ENCODE data around the gene OR10R2. TPM values are rescaled to one million over a fixed set of nuclear protein-coding genes. Genes with fewer than 3 reads are reported as not detected.

The OR10R2 gene
- total RNA-seq, 1 donor from 2014 or later: not detected

- Mint-ChIP-seq H3K4me1 (no peaks in the 10 kb centered on the region), H3K36me3 (ENCODE audit: low read depth) (no peaks in the 10 kb centered on the region), H3K27ac (no peak overlapping the region), H3K27me3 (peaks cover 32% of the 10 kb centered on the region), H3K4me3 (no peak overlapping the region), H3K9me3 (no peaks in the 10 kb centered on the region)
- intact Hi-C loops (cut with micrococcal nuclease): loop anchor here (1.0 to 5.0 kb wide), 3 partner anchors 492 to 706 kb away; no protein-coding TSS in a partner anchor
- DNase-seq: peak; percentile 83
These were observed 34.5 kb downstream of the OR10R2 start for GRCh38 chr1:158506369-158506987.

DNA sequence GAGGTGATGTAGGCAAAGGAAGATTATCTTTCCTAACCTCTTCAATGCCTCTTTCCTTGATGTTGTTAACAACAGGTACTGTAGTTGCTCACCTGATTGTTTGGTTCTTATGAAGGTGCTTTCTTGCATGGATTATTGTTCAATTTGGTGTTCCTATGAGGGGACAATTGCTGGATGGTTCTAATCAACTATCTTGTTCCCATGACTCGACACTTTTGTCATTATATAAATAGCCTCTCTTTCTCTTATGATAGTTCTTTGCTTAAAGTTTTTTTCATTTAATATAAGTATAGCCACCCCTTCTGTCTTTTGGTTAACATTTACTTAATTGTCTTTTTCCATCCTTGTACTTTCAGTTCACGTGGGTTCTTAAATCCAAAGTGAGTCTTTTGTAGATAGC lies 35.5 kb downstream of the OR10R2 start:
- no peaks in the 10 kb centered on the region for H3K9me3 Mint-ChIP-seq
- H3K36me3 Mint-ChIP-seq (ENCODE audit: low read depth): no peaks in the 10 kb centered on the region
- DNase-seq: no peak
- no peak overlapping the region for H3K4me3 Mint-ChIP-seq
- H3K4me1 Mint-ChIP-seq: no peaks in the 10 kb centered on the region
- H3K27me3 Mint-ChIP-seq: peaks cover 29% of the 10 kb centered on the region
- intact Hi-C loops (cut with micrococcal nuclease): loop anchor here (5.0 kb wide), 1 partner anchor 705 kb away; no protein-coding TSS in a partner anchor
- H3K27ac Mint-ChIP-seq: no peak overlapping the region

GRCh38 chr1:158509471-158510156 lies 37.6 kb downstream of the OR10R2 start:
- no peaks in the 10 kb centered on the region for H3K4me1 Mint-ChIP-seq
- H3K9me3 Mint-ChIP-seq: no peaks in the 10 kb centered on the region
- H3K36me3 Mint-ChIP-seq (ENCODE audit: low read depth): no peaks in the 10 kb centered on the region
- H3K4me3 Mint-ChIP-seq: no peak overlapping the region
- intact Hi-C loops (cut with micrococcal nuclease): loop anchor here (5.0 kb wide), 1 partner anchor 703 kb away; no protein-coding TSS in a partner anchor
- DNase-seq: no peak
- H3K27ac Mint-ChIP-seq: no peak overlapping the region
- H3K27me3 Mint-ChIP-seq: peaks cover 23% of the 10 kb centered on the region

- no peaks in the 10 kb centered on the region for H3K9me3 Mint-ChIP-seq
- intact Hi-C loops (cut with micrococcal nuclease): no loop called here
- H3K27me3 Mint-ChIP-seq: peaks cover 2% of the 10 kb centered on the region
- H3K36me3 Mint-ChIP-seq (ENCODE audit: low read depth): no peaks in the 10 kb centered on the region
- no peak overlapping the region for H3K27ac Mint-ChIP-seq
- DNase-seq: no peak
- no peaks in the 10 kb centered on the region for H3K4me1 Mint-ChIP-seq
- no peak overlapping the region for H3K4me3 Mint-ChIP-seq
These were observed 44.9 kb downstream of the OR10R2 start for GRCh38 chr1:158516966-158517365.

- Mint-ChIP-seq H3K36me3 (ENCODE audit: low read depth) (no peaks in the 10 kb centered on the region), H3K27me3 (peaks cover 2% of the 10 kb centered on the region), H3K9me3 (peaks cover 10% of the 10 kb centered on the region), H3K4me3 (no peak overlapping the region), H3K27ac (no peak overlapping the region), H3K4me1 (no peaks in the 10 kb centered on the region)
- intact Hi-C loops (cut with micrococcal nuclease): no loop called here
- no peak for DNase-seq
These were observed 48.0 kb downstream of the OR10R2 start for GRCh38 chr1:158520021-158520420.

DNA sequence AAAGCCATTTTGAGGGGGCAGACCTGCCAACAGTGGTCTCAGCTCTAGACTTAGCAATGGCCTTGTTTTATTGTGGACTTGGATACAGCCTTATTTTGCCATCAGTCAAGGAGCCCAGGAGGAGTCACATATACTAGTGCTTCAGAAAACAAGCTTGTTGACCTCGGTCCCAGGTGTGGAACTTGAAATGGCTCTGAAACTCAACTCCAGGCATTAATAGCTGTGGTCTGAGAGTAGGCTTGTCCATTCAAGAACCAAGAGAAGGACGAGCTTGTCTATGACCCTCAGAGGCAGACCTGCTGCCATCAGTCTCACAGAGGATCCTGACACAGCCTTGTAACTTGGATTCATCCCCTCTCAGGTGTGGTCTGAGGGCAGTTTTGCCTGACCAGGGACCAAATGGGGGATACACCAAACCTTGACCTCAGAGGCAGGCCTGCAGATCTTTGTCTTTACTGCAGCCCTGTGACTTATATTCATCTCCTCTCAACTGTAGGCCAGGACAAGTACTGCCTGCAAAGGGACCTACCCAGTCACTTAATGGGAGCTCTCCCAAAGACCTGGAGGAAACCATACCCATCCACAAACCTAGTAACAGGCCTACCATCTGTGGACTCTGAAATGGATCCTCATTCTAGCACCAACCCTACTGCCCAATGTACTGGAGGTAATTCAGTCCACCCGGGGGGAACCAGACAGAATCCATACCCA lies 49.1 kb downstream of the OR10R2 start:
- Mint-ChIP-seq H3K27ac (no peak overlapping the region), H3K9me3 (peaks cover 12% of the 10 kb centered on the region), H3K4me1 (no peaks in the 10 kb centered on the region), H3K27me3 (peaks cover 2% of the 10 kb centered on the region), H3K4me3 (no peak overlapping the region), H3K36me3 (ENCODE audit: low read depth) (no peaks in the 10 kb centered on the region)
- DNase-seq: no peak
- intact Hi-C loops (cut with micrococcal nuclease): no loop called here

DNA sequence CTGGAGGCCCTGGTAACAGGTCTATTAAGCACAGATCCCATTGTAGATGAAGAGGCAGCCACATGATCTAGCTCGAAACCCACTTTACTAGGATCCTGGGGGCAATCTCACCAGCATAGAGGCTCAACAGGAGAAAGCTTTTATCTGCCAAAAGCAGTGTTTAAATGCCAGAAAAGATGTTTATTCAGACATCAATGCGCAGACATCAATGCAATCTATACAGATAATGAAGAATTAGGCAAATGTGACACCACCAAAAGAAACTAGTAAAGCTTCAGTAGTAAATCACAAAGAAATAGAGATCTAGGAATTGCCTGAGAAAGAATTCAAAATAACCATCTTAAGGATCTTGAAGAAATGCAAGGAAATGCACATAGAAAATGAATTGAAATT lies 49.6 kb downstream of the OR10R2 start:
- Mint-ChIP-seq H3K27ac (no peak overlapping the region), H3K27me3 (peaks cover 2% of the 10 kb centered on the region), H3K4me3 (no peak overlapping the region), H3K4me1 (no peaks in the 10 kb centered on the region), H3K9me3 (peaks cover 12% of the 10 kb centered on the region), H3K36me3 (ENCODE audit: low read depth) (no peaks in the 10 kb centered on the region)
- no peak for DNase-seq
- intact Hi-C loops (cut with micrococcal nuclease): no loop called here

DNA sequence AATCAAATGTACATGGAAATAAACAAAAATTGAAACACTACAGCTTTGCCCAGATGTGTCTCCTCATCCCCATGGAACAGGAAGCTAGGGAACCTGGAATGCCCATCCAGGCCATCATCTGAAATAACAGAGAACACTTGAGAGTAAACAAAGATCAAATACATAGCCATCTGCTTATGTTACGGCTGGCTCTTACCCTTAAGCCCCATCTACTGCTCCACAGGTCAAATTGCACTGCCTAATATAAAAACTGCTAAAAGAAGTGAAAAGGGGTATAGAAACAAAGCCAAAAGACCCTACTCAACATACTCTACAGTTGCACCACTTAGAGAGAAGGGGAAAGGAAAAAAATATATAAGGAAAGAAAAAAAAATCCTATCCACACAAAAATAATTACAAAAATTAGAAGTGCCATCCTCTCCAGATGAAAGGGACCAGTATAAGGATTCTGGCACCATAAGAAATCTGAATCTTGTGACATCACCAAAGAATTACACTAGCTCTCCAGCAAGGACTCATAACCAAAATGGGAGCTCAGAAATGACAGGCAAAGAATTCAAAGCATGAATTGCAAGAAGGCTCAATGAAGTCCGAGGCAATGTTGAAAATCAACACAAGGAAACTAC lies 55.3 kb downstream of the OR10R2 start:
- Mint-ChIP-seq H3K36me3 (ENCODE audit: low read depth) (no peaks in the 10 kb centered on the region), H3K9me3 (peaks cover 12% of the 10 kb centered on the region), H3K27me3 (peaks cover 3% of the 10 kb centered on the region), H3K27ac (no peak overlapping the region), H3K4me1 (no peaks in the 10 kb centered on the region), H3K4me3 (no peak overlapping the region)
- no peak for DNase-seq
- intact Hi-C loops (cut with micrococcal nuclease): no loop called here

Other genes with a start within 250 kb of the OR10R2 start
- 0.12 and 0.21 TPM in 2 replicates for gene CD1A, start 217.8 kb upstream of the OR10R2 start, total RNA-seq
- gene CD1C, start 182.3 kb upstream of the OR10R2 start, total RNA-seq: 0.45 and 0.65 TPM in 2 replicates
- gene CD1B, start 140.7 kb upstream of the OR10R2 start, total RNA-seq: not detected in 2 replicates
- not detected in 2 replicates for gene CD1E, start 118.3 kb upstream of the OR10R2 start, total RNA-seq
- not detected in 2 replicates for gene OR10T2, start 72.8 kb upstream of the OR10R2 start, total RNA-seq
- not detected in 2 replicates for gene OR10K2, start 46.0 kb upstream of the OR10R2 start, total RNA-seq
- gene OR10K1, start 10.4 kb upstream of the OR10R2 start, total RNA-seq: not detected in 2 replicates
- not detected in 2 replicates for gene OR6Y1, start 82.2 kb downstream of the OR10R2 start, total RNA-seq
- gene OR6P1, start 98.4 kb downstream of the OR10R2 start, total RNA-seq: not detected in 2 replicates
- gene OR10X1, start 107.7 kb downstream of the OR10R2 start, total RNA-seq: not detected in 2 replicates
- not detected in 2 replicates for gene OR10Z1, start 133.0 kb downstream of the OR10R2 start, total RNA-seq
- not detected in 2 replicates for gene SPTA1, start 214.5 kb downstream of the OR10R2 start, total RNA-seq
- gene OR6K2, start 228.4 kb downstream of the OR10R2 start, total RNA-seq: not detected in 2 replicates
- not detected in 2 replicates for gene OR6K3, start 248.5 kb downstream of the OR10R2 start, total RNA-seq

All from activated CD4-positive, alpha-beta T cell treated with anti-CD3 and anti-CD28 coated beads, Interleukin-2, amount 10 ng/mL, durations not matched to agents 24 days and 14 days (primary cell).